ENCODE data around the gene CCDC89.
A peak's percentile ranks its signal among the peaks of the same experiment; 100 is the strongest.

Gene CCDC89

GRCh38 chr11:85685820-85686459, at the start of gene CCDC89:
Gene CCDC89, minus strand, starts transcription at chr11:85686195. Its CDS starts 65 bp downstream, at chr11:85686130.
- peak; percentile 96 for DNase-seq (ENCODE audit: low spot score)

GRCh38 chr11:85732965-85733364, 47.0 kb upstream of the CCDC89 start:
- no peak for DNase-seq (ENCODE audit: low spot score)

- DNase-seq (ENCODE audit: low spot score) = no peak
Observed at GRCh38 chr11:85726381-85726780, 40.4 kb upstream of the CCDC89 start.

GRCh38 chr11:85725510-85726258, 39.7 kb upstream of the CCDC89 start:
- DNase-seq (ENCODE audit: low spot score) = peak; percentile 60

GRCh38 chr11:85724748-85725465, 38.9 kb upstream of the CCDC89 start:
- DNase-seq (ENCODE audit: low spot score) = no peak

GRCh38 chr11:85723088-85723487, 37.1 kb upstream of the CCDC89 start:
- no peak for DNase-seq (ENCODE audit: low spot score)

- DNase-seq (ENCODE audit: low spot score) = no peak
Observed at GRCh38 chr11:85721191-85721590, 35.2 kb upstream of the CCDC89 start.

GRCh38 chr11:85718991-85719807, 33.2 kb upstream of the CCDC89 start:
- DNase-seq (ENCODE audit: low spot score) = peak; percentile 88

- DNase-seq (ENCODE audit: low spot score) = no peak
Observed at GRCh38 chr11:85718126-85718943, 32.3 kb upstream of the CCDC89 start.

- no peak for DNase-seq (ENCODE audit: low spot score)
Observed at GRCh38 chr11:85717429-85717828, 31.4 kb upstream of the CCDC89 start.

GRCh38 chr11:85712953-85713352, 27.0 kb upstream of the CCDC89 start:
- DNase-seq (ENCODE audit: low spot score) = no peak

GRCh38 chr11:85710917-85711316, 24.9 kb upstream of the CCDC89 start:
- DNase-seq (ENCODE audit: low spot score) = no peak

- DNase-seq (ENCODE audit: low spot score) = no peak
Observed at GRCh38 chr11:85709941-85710702, 24.1 kb upstream of the CCDC89 start.

- DNase-seq (ENCODE audit: low spot score) = no peak
Observed at GRCh38 chr11:85705800-85706199, 19.8 kb upstream of the CCDC89 start.

- DNase-seq (ENCODE audit: low spot score) = no peak
Observed at GRCh38 chr11:85704967-85705366, 19.0 kb upstream of the CCDC89 start.

GRCh38 chr11:85699957-85700741, 14.2 kb upstream of the CCDC89 start:
- no peak for DNase-seq (ENCODE audit: low spot score)

- no peak for DNase-seq (ENCODE audit: low spot score)
Observed at GRCh38 chr11:85698195-85698594, 12.2 kb upstream of the CCDC89 start.

GRCh38 chr11:85697747-85698146, 11.8 kb upstream of the CCDC89 start:
- no peak for DNase-seq (ENCODE audit: low spot score)

GRCh38 chr11:85695546-85695945, 9.6 kb upstream of the CCDC89 start:
- no peak for DNase-seq (ENCODE audit: low spot score)
